DMS79 treated with DMSO at 0.1 percent for 48 hours (cell line): Measurements from ENCODE around the gene ARPC2.

Experiments used
- DNase-seq: peaks from one replicate; lab custom pipeline; 2025; lab: John Stamatoyannopoulos, UW

Gene ARPC2

DNA sequence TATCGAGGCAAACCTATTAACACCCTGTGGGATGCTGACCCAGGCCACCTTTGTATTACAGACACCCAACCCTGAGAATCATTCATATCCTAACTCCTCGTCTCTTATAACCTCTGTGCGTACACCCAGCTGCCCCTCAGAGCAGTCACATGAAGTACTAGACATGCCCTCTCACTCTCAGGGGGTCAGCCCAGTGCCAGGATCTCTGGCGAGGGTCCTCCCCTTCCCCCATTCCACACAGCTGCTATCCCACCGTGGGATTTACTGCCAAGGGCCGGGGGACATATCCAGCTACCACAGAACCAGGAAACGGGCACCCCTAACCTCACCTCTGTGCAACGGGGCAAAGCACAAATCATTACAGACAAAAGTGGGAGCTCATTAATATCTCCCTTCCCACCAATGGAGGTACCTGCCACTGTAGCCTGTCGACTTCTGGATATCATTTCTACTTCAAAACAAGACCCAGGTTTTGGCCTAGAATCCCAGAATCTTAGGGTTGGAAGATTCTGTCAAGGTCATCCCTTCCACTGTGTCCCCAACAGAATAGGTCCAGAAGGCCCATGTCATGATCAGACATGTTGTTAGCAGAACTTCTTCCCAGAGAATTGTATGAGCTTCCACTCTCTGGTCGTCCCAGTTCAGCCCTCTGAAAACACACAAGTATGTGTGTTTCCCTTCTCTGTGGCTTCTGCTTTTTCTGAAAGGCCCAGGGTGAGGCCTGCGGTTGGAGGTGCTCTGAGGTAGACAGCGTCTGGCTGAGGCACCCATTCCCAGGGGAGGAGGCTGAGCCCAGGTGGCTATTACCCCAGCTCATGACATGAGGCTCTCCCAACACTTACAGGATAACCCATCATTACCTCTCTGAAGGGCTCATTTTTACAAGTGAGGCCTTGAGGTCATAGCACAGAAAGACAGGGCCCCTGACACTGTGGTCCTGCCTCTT, 73.6 kb downstream of the ARPC2 start:
- DNase-seq: no peak

DNA sequence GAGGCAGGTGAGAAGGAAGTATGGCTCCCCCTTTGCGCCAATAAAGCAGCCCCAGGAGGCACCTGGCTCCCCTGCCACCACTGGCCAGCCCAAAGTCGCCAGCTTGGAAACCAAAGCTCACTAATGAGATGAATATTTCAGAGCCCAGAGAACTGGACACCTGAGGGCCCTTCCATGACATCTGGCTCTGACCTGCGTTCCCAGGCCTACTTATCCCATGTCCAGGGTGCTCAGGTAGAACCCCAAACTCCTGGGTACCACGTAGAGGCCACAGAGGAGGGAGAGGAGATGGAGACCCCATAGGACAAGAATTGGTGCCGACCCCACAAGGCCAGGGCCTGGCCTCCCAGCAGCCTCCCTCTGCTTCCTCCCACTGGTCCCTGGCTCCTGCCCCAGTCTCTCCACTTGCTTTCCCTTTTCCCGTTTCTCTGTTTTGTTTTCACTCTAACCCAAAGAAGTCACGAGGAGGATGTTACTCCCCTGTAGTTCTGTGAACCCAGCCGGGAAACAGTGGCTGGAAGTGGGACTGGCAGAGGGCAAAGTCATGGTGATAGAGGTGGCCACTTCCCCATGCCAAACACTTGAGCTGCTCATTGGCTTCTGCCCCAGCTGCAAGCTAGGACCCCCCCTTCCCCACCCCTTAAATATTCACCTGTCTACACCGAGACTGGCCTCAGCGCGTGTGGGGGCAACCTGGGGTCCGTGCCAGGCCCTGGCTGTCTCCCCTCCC, 74.5 kb downstream of the ARPC2 start:
- DNase-seq: no peak

DNA sequence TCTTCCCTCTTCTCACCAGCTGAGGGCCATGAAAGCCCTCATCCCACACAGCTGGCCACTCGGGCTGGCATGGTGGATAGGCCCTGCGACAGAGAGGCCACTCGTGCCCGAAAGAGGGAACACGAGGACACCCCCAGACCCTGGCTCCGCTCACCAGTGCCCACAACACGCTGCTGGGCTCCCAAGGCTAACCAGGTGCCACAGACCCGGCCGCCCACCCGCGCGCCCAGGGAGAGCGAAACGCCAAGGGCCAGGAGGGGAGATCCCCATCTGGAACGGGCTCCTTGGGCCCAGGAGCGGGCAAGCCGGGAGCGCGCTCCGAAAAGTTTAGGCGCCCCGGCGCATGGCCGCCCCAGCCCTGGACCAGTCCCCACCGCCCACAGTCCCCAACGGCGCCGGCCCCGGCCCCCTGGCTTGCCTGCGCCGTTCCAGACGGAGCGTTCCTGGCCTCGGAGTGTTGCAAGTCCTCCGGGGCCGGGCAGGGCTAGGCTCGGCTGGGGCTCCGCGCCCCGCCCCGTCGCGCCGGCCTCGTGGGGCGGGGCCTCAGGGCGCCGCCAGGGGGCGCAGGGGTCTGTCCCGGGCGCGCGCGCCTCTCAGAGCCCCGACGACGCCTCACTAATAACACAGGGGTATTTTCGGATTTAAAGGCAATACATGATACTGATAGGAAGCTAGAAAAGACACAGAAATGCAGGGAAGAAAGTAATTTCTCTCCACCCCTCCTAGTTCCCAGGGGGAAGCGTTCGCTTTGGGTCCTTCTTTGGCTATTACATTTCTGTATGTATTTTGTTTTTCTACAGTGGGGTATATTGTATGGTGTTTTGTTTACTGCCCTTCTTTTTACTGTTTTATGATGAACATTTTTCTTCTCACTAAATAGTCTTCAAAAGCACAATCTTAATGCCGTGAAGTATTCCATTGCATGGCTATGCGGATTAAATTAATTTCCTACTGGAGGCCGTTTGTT, 75.3 kb downstream of the ARPC2 start, which contains the start of gene TMBIM1:
Gene TMBIM1, minus strand, starts transcription at position 456 of the 967 bp plus-strand sequence. CDS start 10,362 bp downstream, outside the sequence.
- DNase-seq: peak; percentile 40

DNA sequence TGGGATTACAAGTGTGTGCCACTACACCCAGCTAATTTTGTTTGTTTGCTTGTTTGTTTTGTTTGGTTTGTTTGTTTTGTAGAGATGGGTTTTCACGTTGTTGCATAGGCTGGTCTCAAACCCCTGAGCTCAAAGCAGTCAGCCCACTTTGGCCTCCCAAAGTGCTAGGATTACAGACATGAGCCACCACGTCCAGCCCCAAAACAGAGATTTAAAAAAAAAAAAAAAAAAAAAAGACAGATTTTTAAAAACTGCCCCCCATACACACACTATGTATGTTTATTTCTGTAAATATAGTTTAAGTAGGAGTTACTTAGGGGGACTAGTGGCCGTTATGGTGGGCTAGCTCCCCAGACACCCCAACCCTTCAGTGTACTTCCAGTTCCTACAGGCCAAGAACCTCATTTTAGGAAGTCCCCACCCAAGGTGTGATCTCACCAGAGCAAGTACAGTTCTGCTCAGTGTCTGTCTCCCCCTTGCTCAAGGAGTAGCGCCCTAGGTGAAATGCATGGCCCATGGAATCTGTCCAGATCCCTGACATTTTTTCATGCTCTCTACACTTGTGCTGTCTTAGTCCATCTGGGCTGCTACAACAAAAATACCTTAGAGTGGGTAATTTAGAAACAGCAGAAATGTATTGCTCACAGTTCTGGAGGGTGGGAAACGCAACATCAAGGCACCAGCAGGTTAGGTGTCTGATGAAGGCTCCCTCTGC, 76.9 kb downstream of the ARPC2 start:
- no peak for DNase-seq

DNA sequence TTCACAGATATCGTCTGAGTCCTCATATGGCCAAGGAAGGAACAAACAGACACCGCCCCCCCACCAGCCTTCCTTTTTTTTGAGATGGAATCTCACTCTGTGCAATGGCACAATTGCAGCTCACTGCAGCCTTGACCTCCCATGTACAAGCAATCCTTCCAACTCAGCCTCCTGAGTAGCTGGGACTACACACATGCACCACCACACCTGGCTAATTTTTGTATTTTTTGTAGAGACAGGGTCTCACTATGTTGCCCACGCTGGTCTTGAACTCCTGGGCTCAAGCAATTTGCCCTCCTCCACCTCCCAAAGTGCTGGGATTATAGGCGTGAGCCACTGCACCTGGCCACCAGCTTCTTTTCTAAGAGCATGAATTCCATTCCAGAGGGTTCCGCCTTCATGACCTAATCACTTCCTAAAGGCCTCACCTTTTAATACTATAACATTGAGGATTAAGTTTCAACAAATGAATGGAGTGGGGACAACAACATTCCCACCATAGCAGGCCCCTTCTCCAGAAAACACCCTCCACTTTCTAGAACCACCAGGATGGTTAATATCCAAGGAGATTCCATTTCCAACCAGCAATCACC, 77.5 kb downstream of the ARPC2 start:
- peak; percentile 8 for DNase-seq

DNA sequence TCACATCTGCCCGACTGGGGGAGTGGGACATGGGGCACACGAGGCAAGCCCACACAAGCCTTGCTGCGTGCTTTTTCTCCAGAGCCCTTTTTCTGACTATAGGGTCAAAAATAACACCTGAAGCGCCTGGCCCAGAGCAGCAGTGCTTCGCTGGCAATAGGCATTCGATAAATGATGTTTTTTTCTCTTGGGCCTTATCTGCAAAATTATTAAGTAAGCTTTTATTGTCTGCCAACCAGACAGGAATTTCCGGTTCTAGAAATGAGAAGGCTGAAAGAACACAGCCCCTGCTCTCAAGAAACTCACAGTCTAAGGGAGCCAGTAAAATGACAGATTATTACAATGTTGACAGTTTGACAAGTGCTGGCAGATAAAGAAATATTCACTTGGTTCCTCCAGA, 78.0 kb downstream of the ARPC2 start:
- DNase-seq: peak; percentile 46

DNA sequence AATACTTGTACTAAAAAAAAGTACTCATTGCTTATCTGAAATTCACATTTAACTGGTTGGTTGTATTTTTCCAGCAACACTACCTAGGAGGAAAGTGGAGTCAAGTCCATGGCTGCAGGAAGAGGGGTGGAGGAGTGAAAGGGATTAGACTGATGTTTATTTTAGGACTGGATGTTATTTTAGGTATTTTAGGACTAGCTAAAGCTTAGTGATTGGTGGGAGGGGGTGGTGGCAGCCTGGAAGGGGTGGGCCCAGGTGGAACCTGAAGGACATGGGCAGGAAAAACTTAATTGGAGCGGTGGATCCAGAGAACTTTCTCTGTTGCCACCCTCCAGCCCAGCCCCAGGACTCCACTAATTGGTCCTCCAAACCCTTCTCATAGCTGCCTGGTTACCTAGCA, 79.2 kb downstream of the ARPC2 start:
- no peak for DNase-seq

DNA sequence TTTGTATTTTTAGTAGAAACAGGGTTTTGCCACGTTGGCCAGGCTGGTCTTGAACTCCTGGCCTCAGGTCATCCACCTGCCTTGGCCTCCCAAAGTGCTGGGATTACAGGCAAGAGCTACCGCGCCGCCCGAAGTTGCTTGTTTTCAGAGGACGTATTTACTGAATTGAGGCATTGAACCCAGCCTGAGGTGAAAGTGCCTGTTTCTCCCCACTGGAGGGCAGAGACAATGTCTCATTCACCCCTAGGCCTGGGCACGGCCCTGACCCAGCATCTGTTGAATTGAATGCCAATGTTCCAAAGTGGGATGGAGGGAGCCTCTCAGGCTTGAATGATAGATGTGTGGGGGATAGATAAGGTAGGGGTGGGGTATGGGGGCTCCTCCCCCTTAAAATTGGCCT, 79.9 kb downstream of the ARPC2 start:
- no peak for DNase-seq

DNA sequence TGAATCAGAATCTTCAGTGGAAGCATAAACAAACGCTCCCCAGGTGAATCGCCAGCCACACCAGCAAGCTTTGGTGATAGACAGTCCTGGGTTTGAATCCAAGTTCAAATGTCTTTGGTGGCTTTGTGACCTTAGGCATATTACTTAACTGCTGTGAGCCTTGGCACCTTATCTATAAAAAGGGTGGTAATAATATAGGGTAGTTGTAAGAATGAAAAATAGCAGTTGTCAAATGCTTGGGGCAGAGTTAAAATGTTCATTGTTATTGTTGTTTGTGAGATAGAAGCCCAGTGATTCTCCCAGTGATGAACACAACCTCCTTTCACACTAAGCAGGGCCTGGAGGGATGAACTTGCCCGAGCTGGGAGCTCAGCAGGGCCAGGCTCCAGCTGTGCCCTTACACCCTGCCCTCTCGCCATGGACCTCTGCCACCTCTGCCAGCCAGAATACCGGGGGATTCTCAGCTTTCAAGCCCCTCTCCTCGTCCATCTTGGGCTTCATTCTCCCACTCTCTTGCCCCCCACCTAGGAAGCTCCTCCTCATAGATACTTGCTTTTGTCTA, 81.4 kb downstream of the ARPC2 start:
- DNase-seq: no peak

DNA sequence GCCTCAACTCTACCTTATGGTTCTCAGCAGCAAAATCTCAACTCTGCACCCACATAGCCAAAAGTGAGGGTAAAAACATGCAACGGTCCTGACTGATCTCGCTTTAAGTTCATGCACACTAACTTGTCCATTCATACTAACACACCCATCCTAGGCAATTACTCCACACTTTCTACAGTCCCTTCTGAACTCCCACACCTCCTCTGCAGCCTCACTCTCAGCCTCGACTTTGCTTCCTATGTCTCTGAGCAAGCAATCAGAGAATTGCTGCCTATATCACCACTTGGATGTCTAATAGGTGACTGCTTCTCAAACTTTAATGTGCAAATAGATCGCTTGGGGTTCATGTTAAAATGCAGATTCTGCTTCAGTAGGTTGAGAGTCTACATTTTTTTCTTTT, 83.2 kb downstream of the ARPC2 start:
- no peak for DNase-seq

DNA sequence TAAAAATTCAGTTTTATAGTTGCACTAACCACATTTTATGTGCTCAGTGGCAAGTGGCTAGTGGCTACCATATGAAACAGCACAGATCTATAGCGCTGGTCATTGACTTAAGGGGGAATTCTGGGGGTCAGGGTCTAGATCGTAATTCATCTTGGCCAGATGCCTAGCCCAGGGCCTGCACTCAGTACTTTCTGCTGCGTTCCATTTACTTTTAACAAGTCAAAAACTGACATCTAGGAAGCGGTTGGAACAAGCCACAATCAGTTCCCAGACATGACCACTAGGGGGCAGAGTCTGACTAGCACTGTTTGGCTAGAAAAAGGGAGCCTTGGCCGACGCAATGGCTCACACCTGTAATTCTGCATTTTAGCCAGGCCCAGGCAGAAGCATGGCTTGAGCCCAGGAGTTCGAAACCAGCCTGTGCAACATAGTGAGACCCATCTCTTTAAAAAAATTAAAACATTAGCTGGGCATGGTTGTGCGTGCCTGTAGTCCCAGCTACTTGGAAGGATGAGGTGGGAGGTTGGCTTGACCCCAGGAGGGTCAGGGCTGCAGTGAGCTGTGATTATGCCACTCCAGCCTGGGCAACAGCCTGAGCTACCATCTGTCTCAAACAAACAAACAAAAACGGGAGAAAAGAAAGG, 84.3 kb downstream of the ARPC2 start:
- peak; percentile 77 for DNase-seq
